Stomach smooth muscle (tissue), 2 donors: ENCODE data around the gene IRS1.

Experiments used
- H3K27ac ChIP-seq: one replicate; pipeline ENCODE4 v1.7.0; 2013; ENCODE audit warnings: mild to moderate bottlenecking, low read length, inconsistent platforms
- H3K27me3 ChIP-seq, 2 donors: one replicate each; pipeline ENCODE4 v1.7.0; 2013; ENCODE audit warnings: low read length in 2 of 2; ENCODE audit not compliant: insufficient read depth in 2 of 2, control insufficient read depth in 1 of 2
- H3K36me3 ChIP-seq, 2 donors: one replicate each; pipeline ENCODE4 v1.7.0; 2013; ENCODE audit warnings: low read length in 2 of 2; ENCODE audit not compliant: control insufficient read depth in 2 of 2, insufficient read depth in 2 of 2
- H3K4me1 ChIP-seq: one replicate; pipeline ENCODE4 v1.7.0; 2013; ENCODE audit warnings: low read length; ENCODE audit not compliant: control insufficient read depth, insufficient read depth
- H3K4me3 ChIP-seq, 2 donors: one replicate each; pipeline ENCODE4 v1.7.0; 2013; ENCODE audit warnings: low read length in 2 of 2
- H3K9ac ChIP-seq, 2 donors: one replicate each; pipeline ENCODE4 v1.7.0; 2013; ENCODE audit warnings: low read length in 2 of 2, mild to moderate bottlenecking in 1 of 2
- H3K9me3 ChIP-seq, 2 donors: one replicate each; pipeline ENCODE4 v1.7.0; 2013; ENCODE audit warnings: low read length in 2 of 2; ENCODE audit not compliant: control insufficient read depth in 2 of 2
- donor health status: healthy.
- donor health status: Pancreatic carcinoma.

The IRS1 gene

GRCh38 chr2:226725126-226725860 is 74.3 kb downstream of the IRS1 start:
- no peaks in the 10 kb centered on the region for H3K36me3 ChIP-seq
- peak overlapping the region in 1 of 2 donors; percentile 21 for H3K9ac ChIP-seq
- H3K9me3 ChIP-seq = no peaks in the 10 kb centered on the region
- H3K27me3 ChIP-seq = no peaks in the 10 kb centered on the region
- peak overlapping the region; percentile 21 to 65 for H3K4me3 ChIP-seq
- peak overlapping the region; percentile 12 for H3K27ac ChIP-seq
- H3K4me1 ChIP-seq = peaks cover 14% of the 10 kb centered on the region

DNA sequence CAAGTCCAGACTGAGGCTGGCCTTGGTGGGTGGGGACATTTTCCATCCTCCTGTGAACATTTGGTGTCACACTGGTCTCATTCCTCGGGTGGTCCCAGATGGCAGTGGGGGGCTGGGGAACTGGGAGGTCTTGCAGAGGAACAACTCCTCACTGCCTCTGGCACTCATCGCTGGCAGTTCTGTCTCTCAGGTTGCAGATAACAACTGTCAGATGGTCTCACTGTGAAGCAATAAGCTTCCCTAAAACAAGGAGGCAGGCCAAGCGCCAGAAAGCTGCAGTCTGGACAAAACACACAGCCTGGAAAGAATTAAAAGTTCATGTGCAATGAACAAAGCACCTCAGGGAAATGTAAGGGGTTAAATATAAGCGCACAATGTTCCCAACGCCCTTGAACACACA is 78.1 kb downstream of the IRS1 start:
- no peaks in the 10 kb centered on the region for H3K36me3 ChIP-seq
- no peak overlapping the region for H3K27ac ChIP-seq
- peaks cover 14% of the 10 kb centered on the region for H3K4me1 ChIP-seq
- no peaks in the 10 kb centered on the region for H3K9me3 ChIP-seq
- no peak overlapping the region for H3K4me3 ChIP-seq
- H3K27me3 ChIP-seq = no peaks in the 10 kb centered on the region
- no peak overlapping the region for H3K9ac ChIP-seq

GRCh38 chr2:226720948-226721347 is 78.7 kb downstream of the IRS1 start:
- Histone ChIP-seq H3K36me3 (no peaks in the 10 kb centered on the region), H3K4me1 (peaks cover 12% of the 10 kb centered on the region), H3K4me3 (no peak overlapping the region), H3K9ac (no peak overlapping the region), H3K27me3 (no peaks in the 10 kb centered on the region), H3K9me3 (no peaks in the 10 kb centered on the region), H3K27ac (no peak overlapping the region)

- no peak overlapping the region for H3K9ac ChIP-seq
- H3K4me1 ChIP-seq = no peaks in the 10 kb centered on the region
- H3K9me3 ChIP-seq = no peaks in the 10 kb centered on the region
- H3K4me3 ChIP-seq = no peak overlapping the region
- no peaks in the 10 kb centered on the region for H3K27me3 ChIP-seq
- no peaks in the 10 kb centered on the region for H3K36me3 ChIP-seq
- no peak overlapping the region for H3K27ac ChIP-seq
Observed at GRCh38 chr2:226717719-226718118, 81.9 kb downstream of the IRS1 start.

DNA sequence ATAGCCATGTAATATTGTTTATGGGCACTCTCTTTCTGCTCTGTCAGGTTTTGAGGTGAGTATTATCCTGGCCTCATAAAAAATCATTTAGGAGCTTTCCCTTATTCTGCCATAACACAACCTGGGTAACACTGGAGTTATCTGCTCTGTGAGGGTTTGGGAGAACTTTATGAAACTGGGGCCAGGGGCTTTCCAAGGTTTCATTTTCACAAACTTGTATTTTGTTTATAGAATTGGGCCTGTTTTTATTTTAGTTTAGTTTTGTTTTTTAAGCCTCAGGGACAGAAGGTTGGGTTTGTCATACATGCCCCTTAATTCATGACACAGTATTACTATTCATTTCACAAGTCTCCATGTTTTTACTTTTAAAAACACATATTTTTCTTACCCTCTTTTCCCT is 83.5 kb downstream of the IRS1 start:
- no peaks in the 10 kb centered on the region for H3K27me3 ChIP-seq
- H3K4me3 ChIP-seq = no peak overlapping the region
- H3K9ac ChIP-seq = no peak overlapping the region
- H3K4me1 ChIP-seq = no peaks in the 10 kb centered on the region
- H3K9me3 ChIP-seq = no peaks in the 10 kb centered on the region
- no peaks in the 10 kb centered on the region for H3K36me3 ChIP-seq
- no peak overlapping the region for H3K27ac ChIP-seq

DNA sequence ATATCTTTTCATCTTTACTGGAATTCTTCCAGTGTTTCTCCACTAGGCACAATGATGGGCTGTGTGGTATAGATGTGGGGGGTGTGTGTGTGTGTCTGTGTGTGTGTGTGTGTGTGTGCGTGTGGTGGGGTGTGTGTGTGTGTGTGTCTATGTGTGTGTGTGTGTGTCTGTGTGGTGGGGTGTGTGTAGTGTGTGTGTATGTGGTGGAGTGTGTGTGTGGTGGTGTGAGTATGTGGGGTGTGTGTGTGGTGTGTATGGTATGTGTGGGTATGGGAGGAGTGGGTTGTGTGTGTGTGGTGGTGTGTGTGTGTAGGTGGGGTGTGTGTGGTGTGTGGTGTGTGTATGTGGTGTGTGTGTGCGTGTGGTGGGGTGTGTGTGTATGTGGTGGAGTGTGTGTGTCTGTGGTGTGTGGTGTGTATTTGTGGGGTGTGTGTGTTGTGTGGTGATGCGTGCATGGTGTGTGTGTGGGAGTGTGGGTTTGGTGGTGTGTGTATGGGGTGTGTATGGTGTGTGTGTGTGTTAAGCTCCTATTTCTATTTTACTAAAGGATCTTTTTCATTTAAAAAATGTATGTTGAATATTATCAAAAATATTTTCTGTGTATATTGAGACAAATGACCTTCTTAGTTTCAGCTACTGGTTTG is 84.2 kb downstream of the IRS1 start:
- H3K27ac ChIP-seq = no peak overlapping the region
- H3K4me1 ChIP-seq = no peaks in the 10 kb centered on the region
- no peaks in the 10 kb centered on the region for H3K36me3 ChIP-seq
- H3K27me3 ChIP-seq = no peaks in the 10 kb centered on the region
- H3K9me3 ChIP-seq = no peaks in the 10 kb centered on the region
- no peak overlapping the region for H3K9ac ChIP-seq
- H3K4me3 ChIP-seq = no peak overlapping the region

GRCh38 chr2:226712941-226713340 is 86.7 kb downstream of the IRS1 start:
- H3K27me3 ChIP-seq = no peaks in the 10 kb centered on the region
- H3K36me3 ChIP-seq = no peaks in the 10 kb centered on the region
- H3K9ac ChIP-seq = no peak overlapping the region
- H3K9me3 ChIP-seq = no peaks in the 10 kb centered on the region
- H3K27ac ChIP-seq = no peak overlapping the region
- no peaks in the 10 kb centered on the region for H3K4me1 ChIP-seq
- no peak overlapping the region for H3K4me3 ChIP-seq

DNA sequence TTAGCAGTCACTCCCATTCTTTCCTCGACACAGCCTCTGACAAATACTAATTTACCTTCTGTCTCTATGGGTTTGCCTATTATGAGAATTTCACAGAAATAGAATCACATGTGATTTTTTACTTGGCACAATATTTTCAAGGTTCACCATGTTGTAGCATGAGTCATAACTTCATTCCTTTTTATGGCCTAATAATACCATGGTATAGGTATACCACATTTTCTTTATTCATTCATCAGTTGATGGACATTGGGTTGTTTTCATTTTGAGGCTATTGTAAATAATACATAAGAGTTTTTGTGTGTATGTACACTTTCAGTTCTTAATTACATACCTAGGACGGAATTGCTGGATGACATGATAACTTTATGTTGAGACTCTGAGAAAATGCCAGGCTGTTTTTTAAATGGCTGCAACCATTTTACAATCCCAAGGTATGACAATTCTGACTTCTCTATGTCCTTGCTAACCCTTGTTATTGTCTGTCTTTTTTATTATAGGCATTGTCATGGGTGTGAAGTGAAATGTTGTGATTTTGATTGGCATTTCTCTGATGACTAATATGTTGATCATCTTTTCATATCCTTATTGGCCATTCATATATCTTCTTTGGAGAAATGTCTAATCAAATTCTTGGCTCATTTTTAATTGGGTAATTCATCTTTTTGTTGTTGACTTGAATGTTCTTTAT is 87.9 kb downstream of the IRS1 start:
- no peak overlapping the region for H3K27ac ChIP-seq
- H3K9me3 ChIP-seq = no peaks in the 10 kb centered on the region
- H3K4me1 ChIP-seq = no peaks in the 10 kb centered on the region
- no peak overlapping the region for H3K4me3 ChIP-seq
- H3K9ac ChIP-seq = no peak overlapping the region
- H3K27me3 ChIP-seq = no peaks in the 10 kb centered on the region
- H3K36me3 ChIP-seq = no peaks in the 10 kb centered on the region

DNA sequence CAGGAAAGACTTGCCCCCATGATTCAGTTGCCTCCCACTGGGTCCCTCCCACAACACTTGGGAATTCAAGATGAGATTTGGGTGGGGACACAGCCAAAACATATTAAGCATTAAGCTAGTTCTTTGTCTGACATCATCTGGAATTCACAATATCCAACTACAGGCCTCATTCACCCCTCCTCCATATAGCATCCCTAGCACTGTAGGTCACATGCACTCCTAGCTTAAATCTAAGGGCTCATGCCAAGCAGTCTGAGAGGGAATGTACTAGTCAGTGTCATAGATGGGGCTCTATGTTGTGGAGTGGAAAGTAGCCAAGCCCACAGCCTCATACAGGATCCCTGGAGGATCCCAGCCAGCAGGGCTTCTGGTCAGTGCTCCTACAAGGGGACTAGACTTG is 92.1 kb downstream of the IRS1 start:
- Histone ChIP-seq H3K36me3 (no peaks in the 10 kb centered on the region), H3K27me3 (no peaks in the 10 kb centered on the region), H3K4me3 (no peak overlapping the region), H3K4me1 (no peaks in the 10 kb centered on the region), H3K27ac (no peak overlapping the region), H3K9me3 (no peaks in the 10 kb centered on the region), H3K9ac (no peak overlapping the region)

- Histone ChIP-seq H3K27me3 (no peaks in the 10 kb centered on the region), H3K4me3 (no peak overlapping the region), H3K36me3 (no peaks in the 10 kb centered on the region), H3K27ac (no peak overlapping the region), H3K4me1 (no peaks in the 10 kb centered on the region), H3K9me3 (no peaks in the 10 kb centered on the region), H3K9ac (no peak overlapping the region)
Observed at GRCh38 chr2:226705965-226706364, 93.7 kb downstream of the IRS1 start.
